ENCODE data around the gene SH3BGRL. TPM values are rescaled to one million over a fixed set of nuclear protein-coding genes. Genes with fewer than 3 reads are reported as not detected.

Gene SH3BGRL
- total and polyA plus RNA-seq, 10 of the 15 experiments (the other 5 are each of a cell fraction or from before 2014, with no cell fraction given) = 75.6 to 178 (median 122) TPM

DNA sequence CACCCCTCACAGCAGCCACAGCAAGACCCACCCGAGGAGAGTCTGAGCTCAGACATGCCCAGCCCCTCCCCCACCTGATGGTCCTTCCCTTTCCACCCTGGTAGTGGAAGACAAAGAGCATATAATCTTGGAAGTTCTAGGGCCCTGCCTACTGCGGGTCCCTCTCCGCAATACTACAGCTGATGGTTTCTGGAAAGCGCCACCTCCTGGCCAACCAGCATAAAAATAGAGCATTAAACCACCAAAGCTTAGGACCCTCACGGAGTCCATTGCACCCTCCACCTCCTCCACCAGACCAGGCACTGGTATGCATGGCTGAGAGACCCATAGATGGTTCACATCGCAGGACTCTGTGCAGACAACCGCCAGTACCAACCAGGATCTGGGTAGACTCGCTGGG lies 78.2 kb downstream of the SH3BGRL start:
- CTCF ChIA-PET = interaction anchor here (1.3 to 2.0 kb wide), 3 partner anchors 17 to 98 kb away, joined by 3 to 6 read pairs (median 3); no protein-coding TSS in a partner anchor

More for the DNA sequence above, 78.2 kb downstream of the SH3BGRL start:
- no peaks in the 10 kb centered on the region; the same call in 2 of the 3 replicates for H3K9me3 ChIP-seq (replicated peaks; ENCODE audit: control insufficient read depth, insufficient read depth, low read length)
- no peak overlapping the region for H3K27ac ChIP-seq (ENCODE audit: control insufficient read depth, insufficient read depth)
- H2AFZ ChIP-seq (ENCODE audit: control insufficient read depth, low read depth, low read length) = no peak overlapping the region
- FAIRE-seq (no peak), ATAC-seq (no peak), DNase-seq (ENCODE audit: low read depth, low spot score) (no peak)
- RAD21 ChIA-PET (ENCODE audit: unreplicated experiment) = no interaction called here
- H4K20me1 ChIP-seq (ENCODE audit: control insufficient read depth, insufficient read depth) = no peaks in the 10 kb centered on the region
- peaks cover 0 to 2% of the 10 kb centered on the region in 2 experiments; a peak in 2 of 4 replicates for H3K36me3 ChIP-seq (ENCODE audit: control insufficient read depth in 2 of 2, insufficient read depth in 2 of 2, low read length in 1 of 2)
- H3K4me1 ChIP-seq (ENCODE audit: control insufficient read depth, insufficient read depth, low read length) = no peaks in the 10 kb centered on the region
- no peak overlapping the region for H3K4me2 ChIP-seq (ENCODE audit: control insufficient read depth, insufficient read depth)
- no peaks in the 10 kb centered on the region for H3K79me2 ChIP-seq (ENCODE audit: control insufficient read depth, insufficient read depth, low read length)
- POLR2A ChIA-PET = interaction anchor here (0.6 kb wide), 1 partner anchor 418 kb away, joined by 3 read pairs; no protein-coding TSS in a partner anchor
- in situ Hi-C loops (cut with MboI) (no loop called here), intact Hi-C loops (cut with micrococcal nuclease; ENCODE audit: unreplicated experiment) (no loop called here)
- 65% methylated on average over 8 of the region's 8 CpGs for WGBS (ENCODE audit: insufficient coverage, insufficient replicate concordance, low lambda C conversion rate, missing lambda C conversion rate)
- no peak overlapping the region for H3K9ac ChIP-seq (ENCODE audit: control insufficient read depth, insufficient read depth, low read length)
- H3K4me3 ChIP-seq = no peak overlapping the region
- SMC1A ChIA-PET (ENCODE audit: uncharacterized antibody, unreplicated experiment) = no interaction called here
- H3K27me3 ChIP-seq (replicated peaks in 1 of 2; ENCODE audit: control insufficient read depth in 2 of 2, insufficient read depth in 2 of 2, low read length in 1 of 2) = no peaks in the 10 kb centered on the region
- TF ChIP-seq, protein P1, sequence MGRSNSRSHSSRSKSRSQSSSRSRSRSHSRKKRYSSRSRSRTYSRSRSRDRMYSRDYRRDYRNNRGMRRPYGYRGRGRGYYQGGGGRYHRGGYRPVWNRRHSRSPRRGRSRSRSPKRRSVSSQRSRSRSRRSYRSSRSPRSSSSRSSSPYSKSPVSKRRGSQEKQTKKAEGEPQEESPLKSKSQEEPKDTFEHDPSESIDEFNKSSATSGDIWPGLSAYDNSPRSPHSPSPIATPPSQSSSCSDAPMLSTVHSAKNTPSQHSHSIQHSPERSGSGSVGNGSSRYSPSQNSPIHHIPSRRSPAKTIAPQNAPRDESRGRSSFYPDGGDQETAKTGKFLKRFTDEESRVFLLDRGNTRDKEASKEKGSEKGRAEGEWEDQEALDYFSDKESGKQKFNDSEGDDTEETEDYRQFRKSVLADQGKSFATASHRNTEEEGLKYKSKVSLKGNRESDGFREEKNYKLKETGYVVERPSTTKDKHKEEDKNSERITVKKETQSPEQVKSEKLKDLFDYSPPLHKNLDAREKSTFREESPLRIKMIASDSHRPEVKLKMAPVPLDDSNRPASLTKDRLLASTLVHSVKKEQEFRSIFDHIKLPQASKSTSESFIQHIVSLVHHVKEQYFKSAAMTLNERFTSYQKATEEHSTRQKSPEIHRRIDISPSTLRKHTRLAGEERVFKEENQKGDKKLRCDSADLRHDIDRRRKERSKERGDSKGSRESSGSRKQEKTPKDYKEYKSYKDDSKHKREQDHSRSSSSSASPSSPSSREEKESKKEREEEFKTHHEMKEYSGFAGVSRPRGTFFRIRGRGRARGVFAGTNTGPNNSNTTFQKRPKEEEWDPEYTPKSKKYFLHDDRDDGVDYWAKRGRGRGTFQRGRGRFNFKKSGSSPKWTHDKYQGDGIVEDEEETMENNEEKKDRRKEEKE (IDR thresholded peaks at IDR 0.05) = no peak
- TF ChIP-seq JUNB (IDR thresholded peaks at IDR 0.05) = no peak
- TF ChIP-seq, protein P2, sequence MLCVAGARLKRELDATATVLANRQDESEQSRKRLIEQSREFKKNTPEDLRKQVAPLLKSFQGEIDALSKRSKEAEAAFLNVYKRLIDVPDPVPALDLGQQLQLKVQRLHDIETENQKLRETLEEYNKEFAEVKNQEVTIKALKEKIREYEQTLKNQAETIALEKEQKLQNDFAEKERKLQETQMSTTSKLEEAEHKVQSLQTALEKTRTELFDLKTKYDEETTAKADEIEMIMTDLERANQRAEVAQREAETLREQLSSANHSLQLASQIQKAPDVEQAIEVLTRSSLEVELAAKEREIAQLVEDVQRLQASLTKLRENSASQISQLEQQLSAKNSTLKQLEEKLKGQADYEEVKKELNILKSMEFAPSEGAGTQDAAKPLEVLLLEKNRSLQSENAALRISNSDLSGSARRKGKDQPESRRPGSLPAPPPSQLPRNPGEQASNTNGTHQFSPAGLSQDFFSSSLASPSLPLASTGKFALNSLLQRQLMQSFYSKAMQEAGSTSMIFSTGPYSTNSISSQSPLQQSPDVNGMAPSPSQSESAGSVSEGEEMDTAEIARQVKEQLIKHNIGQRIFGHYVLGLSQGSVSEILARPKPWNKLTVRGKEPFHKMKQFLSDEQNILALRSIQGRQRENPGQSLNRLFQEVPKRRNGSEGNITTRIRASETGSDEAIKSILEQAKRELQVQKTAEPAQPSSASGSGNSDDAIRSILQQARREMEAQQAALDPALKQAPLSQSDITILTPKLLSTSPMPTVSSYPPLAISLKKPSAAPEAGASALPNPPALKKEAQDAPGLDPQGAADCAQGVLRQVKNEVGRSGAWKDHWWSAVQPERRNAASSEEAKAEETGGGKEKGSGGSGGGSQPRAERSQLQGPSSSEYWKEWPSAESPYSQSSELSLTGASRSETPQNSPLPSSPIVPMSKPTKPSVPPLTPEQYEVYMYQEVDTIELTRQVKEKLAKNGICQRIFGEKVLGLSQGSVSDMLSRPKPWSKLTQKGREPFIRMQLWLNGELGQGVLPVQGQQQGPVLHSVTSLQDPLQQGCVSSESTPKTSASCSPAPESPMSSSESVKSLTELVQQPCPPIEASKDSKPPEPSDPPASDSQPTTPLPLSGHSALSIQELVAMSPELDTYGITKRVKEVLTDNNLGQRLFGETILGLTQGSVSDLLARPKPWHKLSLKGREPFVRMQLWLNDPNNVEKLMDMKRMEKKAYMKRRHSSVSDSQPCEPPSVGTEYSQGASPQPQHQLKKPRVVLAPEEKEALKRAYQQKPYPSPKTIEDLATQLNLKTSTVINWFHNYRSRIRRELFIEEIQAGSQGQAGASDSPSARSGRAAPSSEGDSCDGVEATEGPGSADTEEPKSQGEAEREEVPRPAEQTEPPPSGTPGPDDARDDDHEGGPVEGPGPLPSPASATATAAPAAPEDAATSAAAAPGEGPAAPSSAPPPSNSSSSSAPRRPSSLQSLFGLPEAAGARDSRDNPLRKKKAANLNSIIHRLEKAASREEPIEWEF (IDR thresholded peaks at IDR 0.05; ENCODE audit: insufficient replicate concordance, low read depth, low read length) = no peak
- no peak for TF ChIP-seq POLR2AphosphoS2 (IDR thresholded peaks at IDR 0.05; ENCODE audit: low read depth, low read length)
- no peak for TF ChIP-seq DPF2 (IDR thresholded peaks at IDR 0.05)
- no peak for TF ChIP-seq IKZF1 (conservative IDR thresholded peaks at IDR 0.05)
- TF ChIP-seq, protein P3, sequence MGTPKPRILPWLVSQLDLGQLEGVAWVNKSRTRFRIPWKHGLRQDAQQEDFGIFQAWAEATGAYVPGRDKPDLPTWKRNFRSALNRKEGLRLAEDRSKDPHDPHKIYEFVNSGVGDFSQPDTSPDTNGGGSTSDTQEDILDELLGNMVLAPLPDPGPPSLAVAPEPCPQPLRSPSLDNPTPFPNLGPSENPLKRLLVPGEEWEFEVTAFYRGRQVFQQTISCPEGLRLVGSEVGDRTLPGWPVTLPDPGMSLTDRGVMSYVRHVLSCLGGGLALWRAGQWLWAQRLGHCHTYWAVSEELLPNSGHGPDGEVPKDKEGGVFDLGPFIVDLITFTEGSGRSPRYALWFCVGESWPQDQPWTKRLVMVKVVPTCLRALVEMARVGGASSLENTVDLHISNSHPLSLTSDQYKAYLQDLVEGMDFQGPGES (IDR thresholded peaks at IDR 0.05) = no peak
- no peak for TF ChIP-seq PAX8 (IDR thresholded peaks at IDR 0.05)
- BruUV-seq (replicated peaks) = no TSS peak
